Measurements from ENCODE around the gene ANKRD63. TPM values are rescaled to one million over a fixed set of nuclear protein-coding genes. Genes with fewer than 3 reads are reported as not detected.

Gene ANKRD63
- total and polyA plus RNA-seq, 7 donors, result 1.6 TPM; not detected in 6

- intact Hi-C loops (cut with DNase I), result no loop called here
- TF ChIP-seq EP300 (IDR thresholded peaks at IDR 0.05) (no peak), CTCF (IDR thresholded peaks at IDR 0.05) (no peak)
- Histone ChIP-seq H3K36me3 (no peaks in the 10 kb centered on the region), H3K4me3 (peak overlapping the region in 3 of 4 donors; percentile 7 to 36 (median 27)), H3K27me3 (no peaks in the 10 kb centered on the region), H3K27ac (no peak overlapping the region), H3K4me1 (peaks cover 0 to 12% (median 4%) of the 10 kb centered on the region in 4 donors), H3K9me3 (no peaks in the 10 kb centered on the region)
- WGBS, 2 donors, result 49 to 79% methylated on average over 7 of the region's 7 CpGs
- no peak for DNase-seq
These were observed 24.0 kb upstream of the ANKRD63 start for GRCh38 chr15:40306908-40307307.

GRCh38 chr15:40306371-40306770, 23.5 kb upstream of the ANKRD63 start:
- Histone ChIP-seq H3K27ac (no peak overlapping the region), H3K4me1 (peaks cover 0 to 12% (median 4%) of the 10 kb centered on the region in 4 donors), H3K27me3 (no peaks in the 10 kb centered on the region), H3K9me3 (no peaks in the 10 kb centered on the region), H3K4me3 (peak overlapping the region in 2 of 4 donors; percentile 27 to 36), H3K36me3 (no peaks in the 10 kb centered on the region)
- intact Hi-C loops (cut with DNase I), result no loop called here
- 69 to 89% methylated on average over 5 of the region's 5 CpGs for WGBS, 2 donors
- peak; percentile 55 for DNase-seq
- no peak for TF ChIP-seq POLR2A (IDR thresholded peaks at IDR 0.05)
- no peak for TF ChIP-seq POLR2AphosphoS5 (IDR thresholded peaks at IDR 0.05)
- TF ChIP-seq EP300 (IDR thresholded peaks at IDR 0.05), result no peak
- no peak for TF ChIP-seq CTCF (IDR thresholded peaks at IDR 0.05)

- intact Hi-C loops (cut with DNase I), result no loop called here
- Histone ChIP-seq H3K4me1 (peaks cover 0 to 12% (median 4%) of the 10 kb centered on the region in 4 donors), H3K36me3 (no peaks in the 10 kb centered on the region), H3K27ac (no peak overlapping the region), H3K27me3 (no peaks in the 10 kb centered on the region), H3K9me3 (no peaks in the 10 kb centered on the region), H3K4me3 (no peak overlapping the region)
- no peak for DNase-seq
- no peak for TF ChIP-seq EP300 (IDR thresholded peaks at IDR 0.05)
- TF ChIP-seq POLR2A (IDR thresholded peaks at IDR 0.05), result no peak
- no peak for TF ChIP-seq POLR2AphosphoS5 (IDR thresholded peaks at IDR 0.05)
- TF ChIP-seq CTCF (IDR thresholded peaks at IDR 0.05), result no peak
- 93 to 97% methylated on average over 4 of the region's 4 CpGs for WGBS, 2 donors
These were observed 22.4 kb upstream of the ANKRD63 start for GRCh38 chr15:40305281-40305680.

GRCh38 chr15:40303576-40303975, 20.7 kb upstream of the ANKRD63 start:
- no peak overlapping the region for H3K27ac ChIP-seq
- H3K4me1 ChIP-seq, result peaks cover 0 to 12% (median 4%) of the 10 kb centered on the region in 4 donors
- intact Hi-C loops (cut with DNase I), result no loop called here
- 88 to 94% methylated on average over 2 of the region's 2 CpGs for WGBS, 2 donors
- no peaks in the 10 kb centered on the region for H3K36me3 ChIP-seq
- TF ChIP-seq CTCF (IDR thresholded peaks at IDR 0.05) (no peak), POLR2AphosphoS5 (IDR thresholded peaks at IDR 0.05) (no peak), EP300 (IDR thresholded peaks at IDR 0.05) (no peak), POLR2A (IDR thresholded peaks at IDR 0.05) (no peak)
- H3K4me3 ChIP-seq, result no peak overlapping the region
- DNase-seq, result no peak
- no peaks in the 10 kb centered on the region for H3K9me3 ChIP-seq
- H3K27me3 ChIP-seq, result no peaks in the 10 kb centered on the region

- Histone ChIP-seq H3K27ac (no peak overlapping the region), H3K27me3 (no peaks in the 10 kb centered on the region), H3K36me3 (no peaks in the 10 kb centered on the region), H3K4me3 (no peak overlapping the region), H3K9me3 (no peaks in the 10 kb centered on the region), H3K4me1 (peaks cover 0 to 11% (median 4%) of the 10 kb centered on the region in 4 donors)
- peak; percentile 55 for DNase-seq
- TF ChIP-seq POLR2A (IDR thresholded peaks at IDR 0.05) (no peak), CTCF (IDR thresholded peaks at IDR 0.05) (no peak), EP300 (IDR thresholded peaks at IDR 0.05) (no peak), POLR2AphosphoS5 (IDR thresholded peaks at IDR 0.05) (no peak)
- 47 to 74% methylated on average over 11 of the region's 11 CpGs for WGBS, 2 donors
- intact Hi-C loops (cut with DNase I), result no loop called here
These were observed 20.1 kb upstream of the ANKRD63 start for GRCh38 chr15:40302981-40303380.

Measured in sigmoid colon (tissue), 7 donors.